Measurements from ENCODE around the gene GALNTL6. TPM values are rescaled to one million over a fixed set of nuclear protein-coding genes. Genes with fewer than 3 reads are reported as not detected.

The GALNTL6 gene
- total RNA-seq, 1 experiment from 2014 or later = not detected

- Histone ChIP-seq H3K4me3 (replicated peaks in 1 of 2; ENCODE audit: low read depth in 1 of 2, low read length in 2 of 2) (no peak overlapping the region), H4K20me1 (ENCODE audit: insufficient read depth) (no peaks in the 10 kb centered on the region), H3K4me1 (ENCODE audit: control insufficient read depth in 1 of 2, insufficient read depth in 2 of 2, low read length in 2 of 2) (no peaks in the 10 kb centered on the region), H3K79me2 (ENCODE audit: insufficient read depth, low read length) (no peaks in the 10 kb centered on the region), H3K9ac (ENCODE audit: low read length) (no peak overlapping the region), H3K27ac (ENCODE audit: low read depth, low read length) (no peak overlapping the region), H3K27me3 (ENCODE audit: insufficient read depth, low read length) (no peaks in the 10 kb centered on the region), H3K36me3 (ENCODE audit: control insufficient read depth in 1 of 2, insufficient read depth in 2 of 2, low read length in 2 of 2) (no peaks in the 10 kb centered on the region), H3K9me3 (ENCODE audit: control insufficient read depth in 1 of 2, insufficient read depth in 1 of 2, low read depth in 1 of 2, low read length in 2 of 2) (no peaks in the 10 kb centered on the region), H3K4me2 (ENCODE audit: low read length) (no peak overlapping the region), H3K9me2 (ENCODE audit: insufficient read depth) (no peaks in the 10 kb centered on the region), H2AFZ (ENCODE audit: low read depth, low read length, poor library complexity, severe bottlenecking) (no peak overlapping the region)
- CTCF ChIA-PET = no interaction called here
- ATAC-seq (no peak), DNase-seq (ENCODE audit: low read depth, low spot score) (no peak)
- BruUV-seq (replicated peaks) = no TSS peak
- intact Hi-C loops (cut with micrococcal nuclease) = no loop called here
- RAD21 ChIA-PET (ENCODE audit: low non-redundant PET in 1 of 2, low total read pairs in 2 of 2, uncharacterized antibody in 2 of 2, unreplicated experiment in 2 of 2) = no interaction called here
- POLR2A ChIA-PET = no interaction called here
- TF ChIP-seq FOSL1 (IDR thresholded peaks at IDR 0.05; ENCODE audit: low read depth) (no peak), POLR2A (IDR thresholded peaks at IDR 0.05; ENCODE audit: borderline replicate concordance, extremely low read depth, insufficient read depth, insufficient read length) (no peak), YY1 (IDR thresholded peaks at IDR 0.05; ENCODE audit: extremely low read depth, insufficient replicate concordance, low read depth, low read length) (no peak)
Measured at GRCh38 chr4:171985129-171985528, 171.9 kb downstream of the GALNTL6 start.

GRCh38 chr4:171993247-171993646 lies 180.0 kb downstream of the GALNTL6 start:
- Histone ChIP-seq H3K79me2 (ENCODE audit: insufficient read depth, low read length) (no peaks in the 10 kb centered on the region), H3K27me3 (ENCODE audit: insufficient read depth, low read length) (no peaks in the 10 kb centered on the region), H2AFZ (ENCODE audit: low read depth, low read length, poor library complexity, severe bottlenecking) (no peak overlapping the region), H3K4me3 (replicated peaks in 1 of 2; ENCODE audit: low read depth in 1 of 2, low read length in 2 of 2) (no peak overlapping the region), H3K9me2 (ENCODE audit: insufficient read depth) (0 out of 2 replicates have a peak, but pooled peaks cover 5% of the 10 kb centered on the region), H3K27ac (ENCODE audit: low read depth, low read length) (no peak overlapping the region), H3K9ac (ENCODE audit: low read length) (no peak overlapping the region), H3K4me1 (ENCODE audit: control insufficient read depth in 1 of 2, insufficient read depth in 2 of 2, low read length in 2 of 2) (no peaks in the 10 kb centered on the region), H3K4me2 (ENCODE audit: low read length) (no peak overlapping the region), H3K36me3 (ENCODE audit: control insufficient read depth in 1 of 2, insufficient read depth in 2 of 2, low read length in 2 of 2) (no peaks in the 10 kb centered on the region), H3K9me3 (ENCODE audit: control insufficient read depth in 1 of 2, insufficient read depth in 1 of 2, low read depth in 1 of 2, low read length in 2 of 2) (no peaks in the 10 kb centered on the region), H4K20me1 (ENCODE audit: insufficient read depth) (no peaks in the 10 kb centered on the region)
- intact Hi-C loops (cut with micrococcal nuclease) = no loop called here
- RAD21 ChIA-PET (ENCODE audit: low non-redundant PET in 1 of 2, low total read pairs in 2 of 2, uncharacterized antibody in 2 of 2, unreplicated experiment in 2 of 2) = no interaction called here
- POLR2A ChIA-PET = no interaction called here
- no peak for DNase-seq (ENCODE audit: low read depth, low spot score)
- CTCF ChIA-PET = no interaction called here
- TF ChIP-seq EGR1 (IDR thresholded peaks at IDR 0.05; ENCODE audit: low read depth) = no peak
- TF ChIP-seq, protein P1, sequence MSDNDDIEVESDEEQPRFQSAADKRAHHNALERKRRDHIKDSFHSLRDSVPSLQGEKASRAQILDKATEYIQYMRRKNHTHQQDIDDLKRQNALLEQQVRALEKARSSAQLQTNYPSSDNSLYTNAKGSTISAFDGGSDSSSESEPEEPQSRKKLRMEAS (IDR thresholded peaks at IDR 0.05) = no peak
- TF ChIP-seq CBX3 (IDR thresholded peaks at IDR 0.05; ENCODE audit: low read depth) = no peak
- TF ChIP-seq, protein P2, sequence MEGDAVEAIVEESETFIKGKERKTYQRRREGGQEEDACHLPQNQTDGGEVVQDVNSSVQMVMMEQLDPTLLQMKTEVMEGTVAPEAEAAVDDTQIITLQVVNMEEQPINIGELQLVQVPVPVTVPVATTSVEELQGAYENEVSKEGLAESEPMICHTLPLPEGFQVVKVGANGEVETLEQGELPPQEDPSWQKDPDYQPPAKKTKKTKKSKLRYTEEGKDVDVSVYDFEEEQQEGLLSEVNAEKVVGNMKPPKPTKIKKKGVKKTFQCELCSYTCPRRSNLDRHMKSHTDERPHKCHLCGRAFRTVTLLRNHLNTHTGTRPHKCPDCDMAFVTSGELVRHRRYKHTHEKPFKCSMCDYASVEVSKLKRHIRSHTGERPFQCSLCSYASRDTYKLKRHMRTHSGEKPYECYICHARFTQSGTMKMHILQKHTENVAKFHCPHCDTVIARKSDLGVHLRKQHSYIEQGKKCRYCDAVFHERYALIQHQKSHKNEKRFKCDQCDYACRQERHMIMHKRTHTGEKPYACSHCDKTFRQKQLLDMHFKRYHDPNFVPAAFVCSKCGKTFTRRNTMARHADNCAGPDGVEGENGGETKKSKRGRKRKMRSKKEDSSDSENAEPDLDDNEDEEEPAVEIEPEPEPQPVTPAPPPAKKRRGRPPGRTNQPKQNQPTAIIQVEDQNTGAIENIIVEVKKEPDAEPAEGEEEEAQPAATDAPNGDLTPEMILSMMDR (IDR thresholded peaks at IDR 0.05 in 2 of 3, conservative IDR thresholded peaks at IDR 0.05 in 1 of 3; ENCODE audit: borderline replicate concordance in 1 of 3, insufficient read depth in 1 of 3, low read depth in 2 of 3, low read length in 2 of 3) = no peak
- no peak for TF ChIP-seq REST (IDR thresholded peaks at IDR 0.05; ENCODE audit: low read depth)
- TF ChIP-seq CEBPB (IDR thresholded peaks at IDR 0.05; ENCODE audit: low read depth) = no peak
- TF ChIP-seq ELF1 (IDR thresholded peaks at IDR 0.05; ENCODE audit: borderline replicate concordance, low read depth) = no peak
- TF ChIP-seq POLR2A (IDR thresholded peaks at IDR 0.05; ENCODE audit: borderline replicate concordance, extremely low read depth, insufficient read depth, insufficient read length) = no peak
- BruUV-seq (replicated peaks) = no TSS peak
- ATAC-seq = no peak
